Stimulated activated CD4-positive, alpha-beta T cell treated with anti-CD3 and anti-CD28 coated beads, Interleukin-2, amount 100 ng/mL, for 24 hours (primary cell): ENCODE data around the gene DGKZ.
"Not testable (repeated sequence)": the region's sequence is repeated elsewhere in the genome, so short reads cannot be mapped to it uniquely, and the experiment has no call there.

Experiments
- DNase-seq, 2 donors: peaks; one replicate each; pipeline ENCODE4 v3.0.0-alpha.2; 2020

DGKZ gene

DNA sequence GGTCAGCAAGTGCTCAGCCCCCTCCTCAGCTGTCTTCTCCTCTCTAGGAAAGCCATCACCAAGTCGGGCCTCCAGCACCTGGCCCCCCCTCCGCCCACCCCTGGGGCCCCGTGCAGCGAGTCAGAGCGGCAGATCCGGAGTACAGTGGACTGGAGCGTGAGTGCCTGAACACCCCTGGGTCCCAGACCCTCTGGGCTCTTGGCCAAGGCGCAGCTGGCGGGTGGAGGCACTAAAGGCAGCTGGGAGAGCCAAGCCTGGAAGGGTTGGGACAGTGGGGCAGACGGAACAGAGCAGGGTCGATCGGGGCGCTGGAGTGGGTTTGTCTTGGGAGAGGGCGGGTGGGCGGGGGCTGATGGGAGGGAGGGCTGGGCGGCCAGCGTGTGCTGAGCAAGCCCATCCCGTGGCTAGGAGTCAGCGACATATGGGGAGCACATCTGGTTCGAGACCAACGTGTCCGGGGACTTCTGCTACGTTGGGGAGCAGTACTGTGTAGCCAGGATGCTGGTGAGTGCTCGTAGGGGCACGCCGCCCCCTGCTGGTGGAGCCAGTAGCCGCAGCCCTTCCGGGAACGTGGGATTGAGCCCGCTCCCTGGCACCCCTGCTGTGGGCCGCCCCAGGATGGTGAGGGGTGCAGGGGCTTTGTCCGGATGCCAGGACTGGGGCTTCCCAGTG, 20.1 kb downstream of the DGKZ start:
- DNase-seq: peak; percentile 79 to 83

DNA sequence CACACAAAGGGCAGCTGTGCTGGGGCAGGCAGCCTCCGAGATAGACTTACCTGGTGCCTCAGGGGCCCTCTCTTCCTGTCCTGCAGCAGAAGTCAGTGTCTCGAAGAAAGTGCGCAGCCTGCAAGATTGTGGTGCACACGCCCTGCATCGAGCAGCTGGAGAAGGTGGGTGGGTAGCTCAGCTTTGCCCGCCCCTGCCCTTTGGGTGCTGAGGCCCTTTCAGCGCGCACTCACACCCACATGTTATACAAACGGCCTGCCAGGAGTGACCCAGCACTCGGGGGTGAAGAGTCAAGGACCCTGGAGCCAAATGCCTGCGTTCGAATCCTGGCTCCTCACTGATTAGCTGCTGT, 20.6 kb downstream of the DGKZ start:
- no peak for DNase-seq

- DNase-seq: peak; percentile 69 to 71
Observed at GRCh38 chr11:46369458-46370152, 22.3 kb downstream of the DGKZ start.

DNA sequence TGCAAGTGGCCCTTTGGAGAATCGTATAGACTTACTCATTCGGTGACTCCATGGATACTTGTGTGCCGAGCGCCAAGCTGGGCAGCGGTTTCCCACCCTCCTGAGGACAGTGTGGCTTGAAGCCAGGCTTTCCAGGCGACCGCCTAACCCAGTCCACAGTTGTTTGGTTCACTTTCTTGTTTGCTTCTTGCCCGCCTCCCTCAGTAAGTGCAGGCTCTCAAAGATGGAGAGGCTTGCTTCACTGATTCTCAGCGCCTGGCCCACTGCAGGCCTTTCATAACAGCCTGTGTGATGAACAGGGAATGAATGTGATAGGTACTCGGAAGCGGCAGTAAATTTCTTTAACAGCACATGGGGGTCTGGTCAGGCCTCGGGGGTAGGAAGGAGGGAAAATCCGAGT, 23.0 kb downstream of the DGKZ start:
- DNase-seq: no peak

DNA sequence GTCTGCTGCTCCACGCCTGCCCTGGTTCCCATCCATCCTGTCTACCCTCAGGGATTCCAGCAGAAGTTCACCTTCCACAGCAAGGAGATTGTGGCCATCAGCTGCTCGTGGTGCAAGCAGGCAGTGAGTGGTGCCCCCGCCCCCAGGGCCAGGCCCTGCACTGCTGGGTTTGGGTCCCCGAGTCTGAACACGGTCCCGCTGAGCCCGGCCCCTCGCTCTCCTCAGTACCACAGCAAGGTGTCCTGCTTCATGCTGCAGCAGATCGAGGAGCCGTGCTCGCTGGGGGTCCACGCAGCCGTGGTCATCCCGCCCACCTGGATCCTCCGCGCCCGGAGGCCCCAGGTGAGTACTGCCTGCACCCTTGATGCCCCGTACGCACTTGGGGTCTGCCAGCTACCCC, 24.0 kb downstream of the DGKZ start:
- DNase-seq: not testable (repeated sequence)

GRCh38 chr11:46372086-46372485, 24.8 kb downstream of the DGKZ start:
- DNase-seq: no peak

GRCh38 chr11:46372501-46372900, 25.2 kb downstream of the DGKZ start:
- not testable (repeated sequence) for DNase-seq

DNA sequence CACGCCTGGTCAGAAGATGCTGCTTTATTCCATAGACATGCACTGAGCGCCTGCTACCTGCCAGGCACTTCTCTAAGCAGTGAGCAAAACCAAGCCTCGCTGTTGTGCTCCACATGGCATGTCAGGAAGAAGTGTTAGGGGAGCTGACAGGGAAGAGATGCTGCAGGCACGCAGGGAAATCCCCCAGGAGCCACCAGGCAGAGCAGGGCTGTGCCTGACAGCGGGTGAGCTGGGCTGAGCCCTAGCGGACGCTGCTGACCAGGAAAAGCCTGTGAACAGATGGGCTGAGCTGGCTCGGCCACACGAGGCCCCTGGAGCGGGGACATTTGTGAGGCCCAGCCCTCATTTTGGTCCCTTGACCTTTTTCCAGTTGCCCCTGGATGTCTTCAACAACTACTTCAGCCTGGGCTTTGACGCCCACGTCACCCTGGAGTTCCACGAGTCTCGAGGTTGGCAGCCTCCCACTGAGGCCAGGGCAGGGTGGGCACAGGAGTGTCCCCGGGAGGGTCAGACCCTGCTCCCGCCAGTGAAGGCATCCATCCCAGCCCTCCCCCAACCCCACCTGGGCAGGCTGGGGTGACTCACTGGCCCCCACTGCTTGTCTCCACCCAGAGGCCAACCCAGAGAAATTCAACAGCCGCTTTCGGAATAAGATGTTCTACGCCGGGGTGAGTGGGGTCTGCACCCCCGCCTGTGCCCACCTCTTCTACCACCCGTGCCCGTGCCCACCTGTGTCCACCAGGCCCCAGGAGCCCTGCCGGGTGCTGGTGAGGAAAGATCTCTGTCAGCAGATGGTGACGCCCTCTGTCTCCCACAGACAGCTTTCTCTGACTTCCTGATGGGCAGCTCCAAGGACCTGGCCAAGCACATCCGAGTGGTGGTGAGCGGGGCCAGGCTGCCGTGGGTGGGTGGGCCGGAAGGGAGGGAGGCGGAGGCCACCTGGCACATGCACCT, 26.8 kb downstream of the DGKZ start:
- DNase-seq: no peak

DNA sequence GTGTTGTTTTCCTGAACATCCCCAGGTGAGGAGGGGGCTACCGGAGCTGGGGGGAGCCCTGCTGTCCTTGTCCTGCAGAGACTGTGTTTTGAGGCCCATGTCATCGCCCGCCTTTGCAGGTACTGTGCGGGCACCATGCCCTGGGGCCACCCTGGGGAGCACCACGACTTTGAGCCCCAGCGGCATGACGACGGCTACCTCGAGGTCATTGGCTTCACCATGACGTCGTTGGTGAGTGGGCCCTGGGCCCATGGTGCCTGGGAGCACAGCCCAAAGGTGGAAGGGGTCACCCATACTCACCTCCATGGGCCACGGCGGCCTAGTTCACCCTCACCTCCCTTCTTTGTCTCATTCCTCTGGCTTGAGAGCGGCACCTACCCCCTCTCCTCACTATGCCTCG, 27.6 kb downstream of the DGKZ start:
- no peak for DNase-seq

GRCh38 chr11:46375392-46376101, 28.3 kb downstream of the DGKZ start:
- no peak for DNase-seq

DNA sequence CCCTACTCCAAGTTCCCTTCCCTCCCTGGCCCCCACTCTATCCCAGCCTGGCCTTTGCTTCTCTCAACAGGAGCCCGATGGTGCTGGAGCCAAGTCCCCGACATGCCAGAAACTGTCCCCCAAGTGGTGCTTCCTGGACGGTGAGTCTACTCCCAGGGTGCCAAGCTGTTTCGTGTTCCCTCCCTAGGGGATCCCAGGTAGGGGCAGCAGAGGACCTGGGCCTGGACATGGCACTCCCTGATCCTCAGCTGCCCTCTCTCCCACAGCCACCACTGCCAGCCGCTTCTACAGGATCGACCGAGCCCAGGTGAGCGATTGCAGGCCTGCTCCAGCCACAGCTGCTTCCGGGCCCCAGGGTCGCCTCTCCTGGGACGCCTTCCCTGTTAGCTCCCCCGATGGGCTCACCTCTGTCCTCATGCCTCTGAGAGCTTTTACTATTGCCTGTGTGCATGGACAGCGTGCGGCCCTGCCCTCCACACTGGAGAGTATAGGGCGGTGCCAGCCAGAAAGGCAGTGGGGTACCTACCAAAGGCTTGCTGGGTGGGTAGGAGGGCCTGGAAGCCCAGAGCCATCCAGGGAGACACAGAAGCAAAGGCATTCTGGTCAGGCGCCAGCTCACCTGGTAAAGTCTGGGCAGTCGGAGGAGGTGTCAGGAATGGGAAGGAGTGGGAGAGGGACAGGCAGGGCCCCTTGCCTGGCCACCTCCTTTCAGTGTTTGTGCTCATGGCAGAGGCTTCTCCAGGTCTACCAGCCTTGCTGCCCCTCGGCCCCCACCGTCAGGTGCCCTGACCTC, 29.2 kb downstream of the DGKZ start:
- DNase-seq: no peak

DNA sequence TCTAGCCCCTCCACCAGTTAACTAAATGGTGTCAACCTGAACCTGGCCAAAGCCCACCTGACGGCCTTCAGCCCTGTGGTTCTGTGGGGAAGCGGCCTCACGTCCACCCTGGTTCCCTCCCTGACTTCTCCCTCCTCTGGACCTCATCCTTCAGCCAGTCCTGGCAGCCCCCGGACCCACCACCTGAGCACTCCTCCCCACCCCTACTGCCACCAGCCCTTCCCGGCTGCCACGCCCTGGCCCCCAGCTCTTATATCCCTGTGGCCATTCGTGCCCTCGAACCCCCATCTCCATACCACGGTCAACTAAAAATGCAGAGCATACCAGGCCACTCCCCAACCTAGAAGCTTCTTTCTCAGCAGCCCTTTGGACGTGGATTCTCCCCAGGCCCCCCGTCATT, 30.0 kb downstream of the DGKZ start:
- no peak for DNase-seq

DNA sequence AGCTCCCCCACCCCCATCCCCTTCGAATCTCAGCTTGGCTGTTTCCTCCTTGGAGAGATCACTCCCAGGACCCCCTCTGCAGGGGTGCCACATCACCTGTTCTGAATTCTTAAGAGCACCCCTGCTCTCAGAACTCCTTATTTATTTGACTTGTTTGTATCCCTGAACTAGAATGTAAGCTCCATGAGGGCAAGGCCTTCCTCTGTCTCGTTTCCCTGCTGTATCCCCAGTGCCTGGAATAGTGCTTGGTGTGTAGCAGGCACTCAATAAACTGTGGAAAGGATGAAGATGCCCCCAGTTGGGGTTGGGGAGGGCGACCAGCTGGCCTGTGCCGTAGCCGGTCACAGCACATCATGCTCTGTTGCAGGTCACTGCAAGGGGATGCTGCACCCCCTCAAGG, 30.6 kb downstream of the DGKZ start:
- DNase-seq: no peak

DNA sequence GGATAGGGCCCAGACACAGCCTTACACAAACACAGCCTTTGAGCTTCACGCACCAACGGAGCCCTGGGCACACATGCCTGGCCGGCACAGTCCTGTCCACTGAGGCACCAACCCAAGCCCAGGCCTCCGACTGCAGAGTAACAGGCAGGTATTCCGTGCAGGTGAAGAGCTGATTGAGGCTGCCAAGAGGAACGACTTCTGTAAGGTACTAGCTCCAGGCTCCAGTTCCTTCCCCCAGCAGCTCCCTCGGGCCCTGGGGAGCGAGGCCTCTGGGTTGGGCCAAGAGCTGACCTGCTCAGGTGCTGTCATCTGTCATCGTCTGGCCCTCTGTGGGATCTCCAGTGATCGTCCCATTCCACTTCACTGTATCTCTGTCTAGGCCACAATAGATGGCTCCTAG, 31.0 kb downstream of the DGKZ start:
- no peak for DNase-seq

- no peak for DNase-seq
Observed at GRCh38 chr11:46378811-46379481, 31.7 kb downstream of the DGKZ start.

DNA sequence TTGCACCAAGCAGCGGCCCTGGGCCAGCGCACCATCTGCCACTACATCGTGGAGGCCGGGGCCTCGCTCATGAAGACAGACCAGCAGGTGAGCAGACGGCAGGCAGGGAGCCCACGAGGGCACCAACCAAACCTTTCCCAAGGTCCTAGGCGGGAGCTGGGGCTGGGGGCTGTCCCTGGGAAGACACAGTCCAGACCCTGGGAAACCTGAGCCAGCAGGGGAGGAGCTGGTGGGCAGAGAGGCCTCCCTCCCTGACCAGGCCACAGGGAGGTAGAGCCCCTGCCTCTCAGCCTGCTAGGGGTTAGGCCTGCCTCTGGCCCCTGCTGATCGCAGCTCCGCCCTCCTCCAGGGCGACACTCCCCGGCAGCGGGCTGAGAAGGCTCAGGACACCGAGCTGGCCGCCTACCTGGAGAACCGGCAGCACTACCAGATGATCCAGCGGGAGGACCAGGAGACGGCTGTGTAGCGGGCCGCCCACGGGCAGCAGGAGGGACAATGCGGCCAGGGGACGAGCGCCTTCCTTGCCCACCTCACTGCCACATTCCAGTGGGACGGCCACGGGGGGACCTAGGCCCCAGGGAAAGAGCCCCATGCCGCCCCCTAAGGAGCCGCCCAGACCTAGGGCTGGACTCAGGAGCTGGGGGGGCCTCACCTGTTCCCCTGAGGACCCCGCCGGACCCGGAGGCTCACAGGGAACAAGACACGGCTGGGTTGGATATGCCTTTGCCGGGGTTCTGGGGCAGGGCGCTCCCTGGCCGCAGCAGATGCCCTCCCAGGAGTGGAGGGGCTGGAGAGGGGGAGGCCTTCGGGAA, 32.4 kb downstream of the DGKZ start:
- DNase-seq: not testable (repeated sequence)

DNA sequence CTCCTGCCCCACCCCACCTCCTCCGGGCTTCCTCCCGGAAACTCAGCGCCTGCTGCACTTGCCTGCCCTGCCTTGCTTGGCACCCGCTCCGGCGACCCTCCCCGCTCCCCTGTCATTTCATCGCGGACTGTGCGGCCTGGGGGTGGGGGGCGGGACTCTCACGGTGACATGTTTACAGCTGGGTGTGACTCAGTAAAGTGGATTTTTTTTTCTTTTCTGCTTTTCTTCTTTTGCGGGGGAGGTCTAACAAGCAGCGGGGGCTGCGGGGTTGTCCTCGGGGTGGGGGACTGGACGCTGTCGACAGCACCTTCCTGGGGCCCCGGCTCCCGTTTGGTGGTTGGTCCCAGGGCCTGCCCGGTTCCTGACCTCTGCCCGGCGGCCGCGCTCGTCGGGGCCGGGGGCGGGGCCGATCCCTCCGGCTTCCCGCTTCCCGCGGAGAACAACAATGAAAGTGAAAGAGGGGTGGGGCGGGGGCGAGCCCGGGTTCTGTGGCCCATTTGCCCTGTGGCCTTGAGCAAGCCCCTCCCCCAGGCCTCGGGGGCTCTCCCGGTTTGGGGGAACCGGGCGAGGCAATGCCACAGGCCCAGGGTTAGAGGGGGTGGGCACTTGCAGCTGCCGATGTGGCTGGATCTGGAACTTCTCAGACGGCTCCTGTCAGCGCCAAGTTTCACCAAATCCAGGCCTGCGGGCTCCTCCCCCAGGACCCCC, 33.2 kb downstream of the DGKZ start:
- peak; percentile 72 to 77 for DNase-seq

DNA sequence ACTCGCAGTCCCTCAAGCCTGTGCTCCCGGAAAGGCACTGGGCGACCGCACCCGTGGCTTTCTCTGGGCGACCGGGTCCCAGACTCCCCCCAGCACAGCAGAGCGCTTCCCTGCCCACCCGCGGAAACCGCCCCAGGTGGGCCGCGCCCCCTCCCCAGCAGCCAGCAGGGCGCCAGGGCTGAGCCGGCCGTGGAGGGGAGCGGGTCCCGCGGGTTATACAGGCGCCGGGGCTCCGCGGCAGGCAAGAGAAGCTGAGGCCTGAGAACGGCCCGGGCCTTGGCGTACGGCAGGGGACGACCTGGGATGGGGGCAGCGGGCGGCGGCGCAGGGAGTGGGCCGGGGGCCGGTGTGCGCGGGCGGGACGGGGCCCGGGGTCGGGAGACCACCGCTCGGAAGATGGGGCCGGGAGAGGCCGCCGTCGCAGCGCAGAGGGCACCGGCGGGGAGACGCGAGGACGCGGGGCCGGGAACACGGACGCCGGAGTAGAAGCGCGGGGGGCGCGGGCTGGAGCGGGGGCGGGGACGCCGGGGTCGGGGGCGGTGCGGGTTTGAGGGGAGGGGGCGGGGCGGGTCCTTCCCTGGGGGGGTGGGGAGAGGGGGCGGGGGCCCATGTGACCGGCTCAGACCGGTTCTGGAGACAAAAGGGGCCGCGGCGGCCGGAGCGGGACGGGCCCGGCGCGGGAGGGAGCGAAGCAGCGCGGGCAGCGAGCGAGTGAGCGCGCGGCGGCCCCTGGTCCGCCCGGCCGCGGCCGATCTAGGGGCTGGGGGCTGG, 34.0 kb downstream of the DGKZ start, which contains the start of gene MDK:
MDK (plus strand) TSS at position 622 of the 771 bp plus-strand sequence. CDS start 389 bp downstream, outside the sequence.
- no peak for DNase-seq
